ENCODE measurements around the gene VRK2. TPM values are rescaled to one million over a fixed set of nuclear protein-coding genes. Genes with fewer than 3 reads are reported as not detected.

The VRK2 gene
- total and polyA plus RNA-seq, 5 donors = 10.2 to 28.9 (median 23.5) TPM

DNA sequence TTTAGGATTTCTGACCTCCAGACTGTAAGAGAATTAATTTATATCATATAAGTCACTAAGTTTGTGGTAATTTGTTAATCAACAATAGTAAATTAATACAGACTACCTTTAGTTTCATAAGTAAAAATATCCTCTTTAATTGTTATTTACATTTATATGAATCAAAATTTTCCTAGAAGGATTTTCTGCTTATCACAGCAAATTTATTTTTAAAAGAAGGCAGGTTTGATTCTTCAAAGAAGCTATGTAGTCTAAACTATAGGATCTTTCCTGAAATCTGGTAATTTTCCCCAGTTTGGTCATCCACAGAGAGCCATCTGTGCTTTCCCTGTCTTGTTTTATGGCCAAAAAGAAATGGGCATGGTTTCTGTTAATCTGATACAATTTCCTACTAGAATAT, 13.1 kb upstream of the VRK2 start:
- ATAC-seq (no peak), DNase-seq (no peak)
- Histone ChIP-seq H3K9me3 (ENCODE audit: control insufficient read depth, low read length) (no peaks in the 10 kb centered on the region), H3K27me3 (ENCODE audit: control insufficient read depth, insufficient read depth) (no peaks in the 10 kb centered on the region), H3K4me3 (ENCODE audit: low read length) (no peak overlapping the region), H3K27ac (ENCODE audit: low read length) (no peak overlapping the region), H3K4me1 (ENCODE audit: control insufficient read depth, insufficient read depth, low read length) (no peaks in the 10 kb centered on the region)
- intact Hi-C loops (cut with DNase I) = no loop called here

DNA sequence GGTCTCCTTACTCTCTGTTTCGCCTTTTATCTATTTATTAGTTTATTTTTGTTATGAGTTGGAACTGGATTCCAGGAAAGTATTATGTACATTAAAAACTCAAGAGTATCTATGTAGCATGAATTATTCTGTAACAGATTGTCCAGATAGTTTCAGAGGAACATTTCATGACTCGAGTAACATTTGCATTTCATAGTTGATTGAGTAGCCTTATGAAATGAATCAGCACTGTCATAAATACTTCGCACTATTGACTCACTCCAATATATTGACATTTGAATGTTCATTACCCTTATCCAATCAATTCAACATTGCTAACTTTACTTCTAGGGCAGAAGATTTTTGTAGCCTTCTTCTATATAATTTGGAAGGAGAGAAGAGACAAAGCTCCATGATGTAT, 11.3 kb upstream of the VRK2 start:
- no peak for DNase-seq
- no peak overlapping the region for H3K4me3 ChIP-seq (ENCODE audit: low read length)
- H3K9me3 ChIP-seq (ENCODE audit: control insufficient read depth, low read length) = no peaks in the 10 kb centered on the region
- H3K27ac ChIP-seq (ENCODE audit: low read length) = no peak overlapping the region
- no peaks in the 10 kb centered on the region for H3K27me3 ChIP-seq (ENCODE audit: control insufficient read depth, insufficient read depth)
- intact Hi-C loops (cut with DNase I) = no loop called here
- ATAC-seq = no peak
- 88% methylated on average over 3 of the region's 3 CpGs for WGBS
- H3K4me1 ChIP-seq (ENCODE audit: control insufficient read depth, insufficient read depth, low read length) = no peaks in the 10 kb centered on the region

DNA sequence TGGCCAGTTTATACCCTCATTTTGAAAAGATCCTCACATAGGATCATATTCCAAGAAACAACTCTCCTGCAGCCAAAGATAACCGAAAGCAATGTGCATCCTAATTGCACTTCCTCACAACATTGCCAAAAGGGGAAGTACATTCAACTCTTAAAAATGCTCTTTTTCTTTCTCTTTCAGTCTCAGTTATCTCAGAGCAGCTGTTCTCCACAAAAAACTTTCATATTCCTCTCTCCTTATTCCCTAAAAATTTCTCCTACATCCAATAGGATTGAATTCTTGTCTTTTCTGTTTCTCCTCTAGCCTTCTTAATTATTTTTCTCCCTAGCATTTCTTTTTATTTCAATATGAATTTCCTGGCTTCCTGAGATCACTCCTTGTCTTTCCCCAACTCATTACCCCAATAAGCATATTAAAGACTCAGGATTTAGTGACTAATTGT, 7.4 kb upstream of the VRK2 start:
- Histone ChIP-seq H3K27ac (ENCODE audit: low read length) (no peak overlapping the region), H3K27me3 (ENCODE audit: control insufficient read depth, insufficient read depth) (no peaks in the 10 kb centered on the region), H3K4me1 (ENCODE audit: control insufficient read depth, insufficient read depth, low read length) (no peaks in the 10 kb centered on the region), H3K9me3 (ENCODE audit: control insufficient read depth, low read length) (no peaks in the 10 kb centered on the region), H3K4me3 (ENCODE audit: low read length) (no peak overlapping the region)
- ATAC-seq (no peak), DNase-seq (no peak)
- intact Hi-C loops (cut with DNase I) = no loop called here
- WGBS = 33% methylated on average over 1 of the region's 1 CpG

DNA sequence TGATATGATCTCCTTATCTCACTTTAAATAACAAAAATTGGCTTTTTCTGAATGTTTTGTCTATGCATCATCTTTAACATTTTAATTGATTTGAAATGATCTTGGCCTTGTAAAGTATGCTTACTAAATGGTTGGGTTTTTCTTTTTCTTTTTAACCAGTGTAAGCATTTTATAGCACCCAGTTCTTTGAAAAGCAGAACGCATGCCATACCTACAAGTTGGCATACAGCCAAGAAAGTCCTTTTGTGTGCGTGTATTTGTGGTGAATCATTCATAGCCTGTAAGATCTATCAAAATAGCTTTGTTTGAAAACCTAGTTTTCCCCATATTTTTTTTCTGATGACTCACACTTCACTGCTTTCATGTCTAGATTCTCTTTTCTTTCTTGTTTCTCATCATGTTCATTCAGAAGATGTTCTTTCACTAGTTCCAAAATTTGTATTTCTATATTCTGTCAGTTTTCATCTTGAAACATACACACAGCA, 4.1 kb upstream of the VRK2 start:
- Histone ChIP-seq H3K4me1 (ENCODE audit: control insufficient read depth, insufficient read depth, low read length) (no peaks in the 10 kb centered on the region), H3K27ac (ENCODE audit: low read length) (no peak overlapping the region), H3K9me3 (ENCODE audit: control insufficient read depth, low read length) (no peaks in the 10 kb centered on the region), H3K4me3 (ENCODE audit: low read length) (no peak overlapping the region), H3K27me3 (ENCODE audit: control insufficient read depth, insufficient read depth) (no peaks in the 10 kb centered on the region)
- 30% methylated on average over 2 of the region's 2 CpGs for WGBS
- ATAC-seq (no peak), DNase-seq (no peak)
- intact Hi-C loops (cut with DNase I) = no loop called here

DNA sequence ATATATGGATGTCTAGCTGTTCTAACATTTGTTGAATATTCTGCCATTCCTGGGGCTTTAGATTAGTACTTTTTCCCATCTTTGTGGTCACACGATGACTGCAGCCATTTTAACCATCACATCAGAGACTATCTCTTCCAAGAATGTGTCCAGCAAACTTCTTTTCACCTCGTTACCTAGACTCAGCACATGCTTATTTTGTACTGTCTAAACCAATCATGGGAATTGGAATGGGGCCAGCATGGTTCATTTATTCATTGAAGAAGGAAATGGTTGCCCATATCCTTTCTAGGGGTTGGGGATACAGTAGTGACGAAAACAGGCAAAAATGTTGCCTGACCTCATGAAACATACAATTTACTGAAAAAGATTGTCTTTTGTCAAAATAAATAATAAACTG, 2.5 kb upstream of the VRK2 start:
- Histone ChIP-seq H3K27me3 (ENCODE audit: control insufficient read depth, insufficient read depth) (no peaks in the 10 kb centered on the region), H3K4me3 (ENCODE audit: low read length) (no peak overlapping the region), H3K27ac (ENCODE audit: low read length) (no peak overlapping the region), H3K9me3 (ENCODE audit: control insufficient read depth, low read length) (no peaks in the 10 kb centered on the region), H3K4me1 (ENCODE audit: control insufficient read depth, insufficient read depth, low read length) (no peaks in the 10 kb centered on the region)
- 96% methylated on average over 3 of the region's 3 CpGs for WGBS
- intact Hi-C loops (cut with DNase I) = no loop called here
- DNase-seq (no peak), ATAC-seq (no peak)

DNA sequence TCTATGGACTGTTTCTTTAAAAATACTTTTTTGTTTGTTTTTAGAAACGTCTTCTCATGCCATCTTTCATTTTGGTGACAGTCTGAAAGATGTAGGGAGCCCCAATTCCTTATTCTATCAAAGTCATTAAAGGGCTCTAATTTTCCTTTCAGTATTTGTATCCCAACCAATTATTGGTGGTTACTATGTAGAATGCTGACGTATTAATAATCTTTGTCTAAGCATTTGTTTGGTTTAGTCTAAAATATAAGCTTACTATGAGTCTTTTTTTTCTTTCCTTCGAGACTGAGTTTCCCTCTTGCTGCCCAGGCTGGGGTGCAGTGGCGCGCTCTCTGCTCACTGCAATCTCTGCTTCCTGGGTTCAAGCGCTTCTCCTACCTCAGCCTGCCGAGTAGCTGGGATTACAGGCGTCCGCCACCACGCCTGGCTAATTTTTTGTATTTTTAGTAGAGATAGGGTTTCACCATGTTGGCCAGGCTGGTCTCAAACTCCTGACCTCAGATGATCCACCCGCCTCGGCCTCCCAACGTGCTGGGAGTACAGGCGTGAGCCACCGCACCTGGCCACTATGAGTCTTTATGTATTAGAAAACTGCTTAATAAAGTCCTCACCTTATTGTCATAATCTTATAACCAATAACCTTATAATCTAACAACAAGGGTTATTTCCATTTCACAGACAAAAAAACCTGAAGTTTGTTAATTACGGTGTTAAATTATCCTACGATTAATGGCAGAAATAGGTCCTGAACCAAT, 849 bp upstream of the VRK2 start:
- H3K4me3 ChIP-seq (ENCODE audit: low read length) = peak overlapping the region; percentile 74
- H3K27me3 ChIP-seq (ENCODE audit: control insufficient read depth, insufficient read depth) = no peaks in the 10 kb centered on the region
- peak overlapping the region; percentile 91 for H3K27ac ChIP-seq (ENCODE audit: low read length)
- no peaks in the 10 kb centered on the region for H3K9me3 ChIP-seq (ENCODE audit: control insufficient read depth, low read length)
- DNase-seq (peak in 2 of 3 donors; percentile 32 to 35), ATAC-seq (no peak)
- intact Hi-C loops (cut with DNase I) = no loop called here
- 77% methylated on average over 17 of the region's 17 CpGs for WGBS
- H3K4me1 ChIP-seq (ENCODE audit: control insufficient read depth, insufficient read depth, low read length) = no peaks in the 10 kb centered on the region

DNA sequence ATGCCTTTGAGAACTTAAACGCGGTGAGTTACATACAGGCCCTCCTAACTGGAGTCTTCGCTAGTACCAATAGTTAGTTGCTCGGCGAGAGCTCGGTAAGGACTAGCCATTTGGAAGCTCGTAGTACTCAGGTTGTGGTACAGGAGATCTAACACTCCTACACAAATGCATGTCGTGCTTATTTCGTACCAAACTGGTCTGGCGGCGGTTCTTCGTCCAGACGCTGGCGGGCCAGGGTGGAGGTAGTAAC, 346 bp upstream of the VRK2 start:
- WGBS = 2% methylated on average over 14 of the region's 14 CpGs
- Histone ChIP-seq H3K4me3 (ENCODE audit: low read length) (peak overlapping the region; percentile 74), H3K4me1 (ENCODE audit: control insufficient read depth, insufficient read depth, low read length) (no peaks in the 10 kb centered on the region), H3K9me3 (ENCODE audit: control insufficient read depth, low read length) (no peaks in the 10 kb centered on the region), H3K27me3 (ENCODE audit: control insufficient read depth, insufficient read depth) (no peaks in the 10 kb centered on the region), H3K27ac (ENCODE audit: low read length) (peak overlapping the region; percentile 91)
- intact Hi-C loops (cut with DNase I) = no loop called here
- ATAC-seq (no peak), DNase-seq (no peak)

DNA sequence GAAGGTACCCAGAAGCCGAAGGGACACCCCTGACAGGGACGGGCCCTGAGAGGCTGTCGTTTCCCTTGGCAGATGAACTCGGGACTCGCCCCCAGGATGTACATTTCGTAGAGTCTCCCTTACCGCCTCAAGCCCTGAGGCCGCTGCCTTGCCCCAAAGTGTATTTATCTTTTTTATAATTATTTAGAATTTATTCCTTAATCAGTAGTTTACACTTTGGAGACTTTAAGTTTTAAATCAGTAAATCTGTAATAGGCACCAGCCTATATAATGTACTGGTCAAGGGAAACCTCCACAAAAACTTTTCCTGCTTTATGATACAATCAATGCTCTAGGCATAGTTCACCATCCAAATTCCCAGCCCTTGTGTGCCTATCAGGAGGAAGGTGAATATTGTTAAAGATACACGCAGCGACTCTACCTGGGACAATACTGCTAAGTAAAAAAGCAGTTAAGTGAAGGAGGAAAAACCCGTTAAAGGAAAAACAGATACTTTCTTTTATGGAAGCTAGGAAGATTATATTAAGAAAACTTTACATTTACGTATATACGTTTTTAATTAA, 848 bp downstream of the VRK2 start:
- 29% methylated on average over 13 of the region's 13 CpGs for WGBS
- intact Hi-C loops (cut with DNase I) = no loop called here
- DNase-seq (no peak), ATAC-seq (no peak)
- H3K4me1 ChIP-seq (ENCODE audit: control insufficient read depth, insufficient read depth, low read length) = no peaks in the 10 kb centered on the region
- H3K4me3 ChIP-seq (ENCODE audit: low read length) = peak overlapping the region; percentile 74
- H3K27me3 ChIP-seq (ENCODE audit: control insufficient read depth, insufficient read depth) = no peaks in the 10 kb centered on the region
- H3K9me3 ChIP-seq (ENCODE audit: control insufficient read depth, low read length) = no peaks in the 10 kb centered on the region
- H3K27ac ChIP-seq (ENCODE audit: low read length) = peak overlapping the region; percentile 91

DNA sequence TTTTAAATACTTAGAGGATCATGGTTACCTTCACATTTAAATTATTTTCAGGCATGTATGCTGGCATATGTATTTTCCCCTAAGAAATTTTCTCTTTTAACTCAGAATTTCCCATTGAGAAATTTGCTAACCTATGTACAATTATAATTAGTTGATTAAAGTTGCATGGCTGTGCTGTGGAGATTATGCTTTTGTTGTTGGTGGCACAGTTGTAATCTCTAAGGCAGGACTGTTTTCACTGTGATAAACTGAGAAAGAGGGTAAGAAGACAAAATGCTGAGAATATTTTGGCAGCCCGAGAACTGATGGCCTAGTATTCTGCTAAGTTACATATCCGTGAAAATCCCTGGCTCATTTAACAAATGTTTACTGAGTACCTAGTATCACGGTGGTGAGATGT, 1.4 kb downstream of the VRK2 start:
- no peak for DNase-seq
- no peak overlapping the region for H3K27ac ChIP-seq (ENCODE audit: low read length)
- WGBS = 62% methylated on average over 3 of the region's 3 CpGs
- no peak for ATAC-seq
- no peaks in the 10 kb centered on the region for H3K9me3 ChIP-seq (ENCODE audit: control insufficient read depth, low read length)
- H3K4me3 ChIP-seq (ENCODE audit: low read length) = peak overlapping the region; percentile 6
- no peaks in the 10 kb centered on the region for H3K27me3 ChIP-seq (ENCODE audit: control insufficient read depth, insufficient read depth)
- intact Hi-C loops (cut with DNase I) = no loop called here
- no peaks in the 10 kb centered on the region for H3K4me1 ChIP-seq (ENCODE audit: control insufficient read depth, insufficient read depth, low read length)

DNA sequence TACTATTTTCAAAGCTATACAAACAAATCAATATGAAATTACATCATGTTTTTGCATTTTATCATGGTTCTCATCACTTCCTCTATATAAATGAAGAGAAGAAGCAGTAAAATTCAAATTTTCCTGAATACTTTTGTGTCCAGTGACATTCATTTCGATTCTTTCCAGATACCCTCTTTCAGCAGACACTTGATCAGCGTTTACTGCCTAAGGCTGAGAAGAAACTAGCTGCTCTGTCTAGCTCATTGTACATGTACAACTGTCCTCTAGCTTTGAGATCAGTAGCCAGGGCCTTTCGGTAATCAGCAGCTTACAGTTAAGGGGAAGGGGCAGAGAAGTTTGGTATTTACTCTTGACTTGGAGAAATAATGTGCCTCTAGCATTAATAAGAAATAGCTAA, 4.8 kb downstream of the VRK2 start:
- 81% methylated on average over 3 of the region's 3 CpGs for WGBS

DNA sequence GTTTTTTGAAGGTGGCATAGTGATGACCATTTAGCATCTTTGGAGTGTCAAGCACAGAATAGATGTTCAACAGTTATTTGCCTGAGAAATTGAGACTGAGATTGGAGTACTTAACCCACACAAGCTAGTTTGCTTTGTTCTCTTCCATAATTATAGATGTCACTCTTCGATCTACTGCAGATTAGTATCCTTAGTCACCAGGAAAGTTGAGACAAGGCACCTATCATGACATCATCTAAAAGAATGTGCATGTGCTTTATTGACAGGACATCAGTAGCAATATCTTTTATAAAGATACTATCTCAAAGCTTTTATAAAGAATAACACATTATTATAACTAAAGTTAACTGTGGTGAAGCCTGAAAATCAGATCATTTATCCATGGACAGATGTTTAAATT, 6.4 kb downstream of the VRK2 start:
- H3K4me3 ChIP-seq (ENCODE audit: low read length) = no peak overlapping the region
- intact Hi-C loops (cut with DNase I) = no loop called here
- ATAC-seq = no peak
- H3K27me3 ChIP-seq (ENCODE audit: control insufficient read depth, insufficient read depth) = no peaks in the 10 kb centered on the region
- H3K9me3 ChIP-seq (ENCODE audit: control insufficient read depth, low read length) = no peaks in the 10 kb centered on the region
- H3K27ac ChIP-seq (ENCODE audit: low read length) = no peak overlapping the region
- no peak for DNase-seq
- 93% methylated on average over 1 of the region's 1 CpG for WGBS
- no peaks in the 10 kb centered on the region for H3K4me1 ChIP-seq (ENCODE audit: control insufficient read depth, insufficient read depth, low read length)

More for the DNA sequence above, 4.8 kb downstream of the VRK2 start:
- ATAC-seq (no peak), DNase-seq (no peak)
- Histone ChIP-seq H3K4me3 (ENCODE audit: low read length) (no peak overlapping the region), H3K4me1 (ENCODE audit: control insufficient read depth, insufficient read depth, low read length) (no peaks in the 10 kb centered on the region), H3K27ac (ENCODE audit: low read length) (no peak overlapping the region), H3K9me3 (ENCODE audit: control insufficient read depth, low read length) (no peaks in the 10 kb centered on the region), H3K27me3 (ENCODE audit: control insufficient read depth, insufficient read depth) (no peaks in the 10 kb centered on the region)
- intact Hi-C loops (cut with DNase I) = no loop called here

DNA sequence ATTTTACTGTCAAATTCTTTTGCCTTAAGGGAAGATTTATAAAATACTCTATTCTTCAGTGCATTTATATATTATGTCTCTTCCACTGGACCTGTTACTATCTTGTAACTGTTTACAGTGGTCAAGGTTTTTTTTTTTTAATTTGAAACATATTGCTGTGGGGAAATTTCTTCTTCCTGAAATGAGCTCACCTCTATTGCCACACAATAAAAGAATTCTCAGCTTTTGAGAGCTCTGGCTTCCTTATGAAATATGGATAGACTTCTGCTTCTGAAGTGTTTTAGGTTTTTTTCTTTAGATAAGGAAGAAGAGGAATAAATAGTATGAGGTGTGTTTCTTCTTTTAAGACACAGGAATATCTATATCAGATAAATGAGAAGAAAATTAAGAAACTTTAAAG, 7.7 kb downstream of the VRK2 start:
- Histone ChIP-seq H3K27me3 (ENCODE audit: control insufficient read depth, insufficient read depth) (no peaks in the 10 kb centered on the region), H3K4me3 (ENCODE audit: low read length) (no peak overlapping the region), H3K9me3 (ENCODE audit: control insufficient read depth, low read length) (no peaks in the 10 kb centered on the region), H3K27ac (ENCODE audit: low read length) (no peak overlapping the region), H3K4me1 (ENCODE audit: control insufficient read depth, insufficient read depth, low read length) (no peaks in the 10 kb centered on the region)
- DNase-seq = no peak
- ATAC-seq = no peak
- intact Hi-C loops (cut with DNase I) = no loop called here
